GM23248 (cell line): ENCODE results near the gene PSMC5. TPM values are rescaled to one million over a fixed set of nuclear protein-coding genes. Genes with fewer than 3 reads are reported as not detected.

ENCODE experiments used
- DNase-seq: peaks from one replicate; pipeline ENCODE4 v3.0.0-alpha.2; 2015
- H2AFZ ChIP-seq: fragments of 200-600 bp; sonication (generic); 2 replicates; pipeline ENCODE4 v1.6.1; 2016; ENCODE audit warnings: antibody characterized with exemption
- H3F3A ChIP-seq: fragments of 200-600 bp; sonication (generic); 2 replicates; pipeline ENCODE4 v1.6.1; 2016; ENCODE audit warnings: mild to moderate bottlenecking, antibody characterized with exemption, mixed run types; ENCODE audit not compliant: insufficient read depth
- H3K27ac ChIP-seq: fragments of 200-600 bp; sonication (generic); 2 replicates; pipeline ENCODE4 v1.5.1; 2016; ENCODE audit warnings: mild to moderate bottlenecking
- H3K27me3 ChIP-seq: fragments of 200-600 bp; sonication (generic); replicated peaks from 2 replicates; pipeline ENCODE4 v1.6.1; 2016; ENCODE audit warnings: mild to moderate bottlenecking; ENCODE audit not compliant: insufficient read depth
- H3K36me3 ChIP-seq: fragments of 200-600 bp; sonication (generic); 2 replicates; pipeline ENCODE4 v1.6.1; 2016; ENCODE audit warnings: low read depth, mild to moderate bottlenecking
- H3K4me1 ChIP-seq: fragments of 200-600 bp; sonication (generic); 2 replicates; pipeline ENCODE4 v1.6.1; 2016; ENCODE audit warnings: mild to moderate bottlenecking; ENCODE audit not compliant: insufficient read depth
- H3K4me2 ChIP-seq: fragments of 200-600 bp; sonication (generic); one replicate; pipeline ENCODE4 v1.6.1; 2016; ENCODE audit warnings: mild to moderate bottlenecking; ENCODE audit not compliant: unreplicated experiment
- H3K4me3 ChIP-seq: fragments of 200-600 bp; sonication (generic); 2 replicates; pipeline ENCODE4 v1.5.1; 2016; ENCODE audit warnings: mild to moderate bottlenecking
- H3K79me2 ChIP-seq: fragments of 200-600 bp; sonication (generic); 2 replicates; pipeline ENCODE4 v1.6.1; 2016; ENCODE audit warnings: mild to moderate bottlenecking; ENCODE audit not compliant: insufficient read depth
- H3K9ac ChIP-seq: fragments of 200-600 bp; sonication (generic); 2 replicates; pipeline ENCODE4 v1.6.1; 2016; ENCODE audit warnings: mild to moderate bottlenecking
- H3K9me2 ChIP-seq: fragments of 200-600 bp; sonication (generic); 2 replicates; pipeline ENCODE4 v1.6.1; 2016; ENCODE audit warnings: mixed run types, mild to moderate bottlenecking, moderate library complexity; ENCODE audit not compliant: insufficient read depth
- H3K9me3 ChIP-seq: fragments of 200-600 bp; sonication (generic); one replicate; pipeline ENCODE4 v1.6.1; 2017; ENCODE audit warnings: low read depth
- H4K20me1 ChIP-seq: fragments of 200-600 bp; sonication (generic); 2 replicates; pipeline ENCODE4 v1.6.0; 2016; ENCODE audit not compliant: insufficient read depth
- EZH2 ChIP-seq: fragments of 200-600 bp; sonication (generic); IDR thresholded peaks from 2 replicates; pipeline ENCODE4 v1.6.1; 2018; ENCODE audit warnings: antibody characterized with exemption, mild to moderate bottlenecking; ENCODE audit not compliant: insufficient read depth, poor library complexity, severe bottlenecking
- EZH2phosphoT487 ChIP-seq: fragments of 200-600 bp; sonication (generic); IDR thresholded peaks from 2 replicates; pipeline ENCODE4 v1.6.1; 2018; ENCODE audit warnings: antibody characterized with exemption, moderate library complexity, mild to moderate bottlenecking, low read depth; ENCODE audit not compliant: insufficient read depth
- WGBS, 2 experiments: methylation state at CpG; one replicate each; pipeline ENCODE4 v1.1.6; 2015 to 2017; ENCODE audit warnings: low lambda C conversion rate in 2 of 2, low coverage in 1 of 2; ENCODE audit errors: missing lambda C conversion rate in 2 of 2; 5-methylcytosine and 5-hydroxymethylcytosine counted together
- in situ Hi-C: fragments of 300-500 bp; cut with MboI; formaldehyde crosslinking; loops from 2 replicates; pipeline ENCODE4 v1.15.0; 2020
- polyA plus RNA-seq: library from polyadenylated mRNA; unstranded; fragments of >200 nt; fragmentation: Nextera tagmentation; extraction: Ambion mirVana; gene quantifications from 2 replicates; pipeline ENCODE4 v1.2.1, GENCODE V29; 2016
- total RNA-seq: library from RNA; depleted of rRNA; stranded (reverse); fragments of >200 nt; shearing (Covaris generic); gene quantifications from 2 replicates; pipeline ENCODE4 v1.2.3, GENCODE V29; 2014

Gene PSMC5
- total and polyA plus RNA-seq, 2 experiments from 2014 or later, result 60.5 to 180 TPM

- no peak for DNase-seq
- Histone ChIP-seq H2AFZ (no peak overlapping the region), H3K9ac (no peak overlapping the region), H3K4me1 (peaks cover 31% of the 10 kb centered on the region), H3F3A (peaks cover 57% of the 10 kb centered on the region), H3K9me2 (no peaks in the 10 kb centered on the region), H4K20me1 (no peaks in the 10 kb centered on the region), H3K4me3 (no peak overlapping the region), H3K79me2 (peaks cover 67% of the 10 kb centered on the region), H3K27me3 (no peaks in the 10 kb centered on the region), H3K9me3 (no peaks in the 10 kb centered on the region), H3K27ac (no peak overlapping the region), H3K36me3 (peaks cover 18% of the 10 kb centered on the region), H3K4me2 (no peak overlapping the region)
- WGBS, 2 experiments, result 99% methylated on average over 7 of the region's 7 CpGs
- in situ Hi-C loops, result no loop called here
- no peak for TF ChIP-seq EZH2phosphoT487
- no peak for TF ChIP-seq EZH2
Measured at GRCh38 chr17:63836811-63837210, 9.6 kb downstream of the PSMC5 start.

- Histone ChIP-seq H3K27ac (no peak overlapping the region), H3K9me2 (no peaks in the 10 kb centered on the region)
- in situ Hi-C loops, result no loop called here
Measured at GRCh38 chr17:63837480-63837879, 10.2 kb downstream of the PSMC5 start.

GRCh38 chr17:63837962-63838600 lies 10.8 kb downstream of the PSMC5 start:
- Histone ChIP-seq H3K36me3 (peaks cover 11% of the 10 kb centered on the region; the same call in 1 of the 2 replicates), H3F3A (peaks cover 46% of the 10 kb centered on the region), H2AFZ (no peak overlapping the region), H3K4me3 (no peak overlapping the region), H3K4me1 (peaks cover 31% of the 10 kb centered on the region), H4K20me1 (no peaks in the 10 kb centered on the region), H3K9me2 (no peaks in the 10 kb centered on the region), H3K9me3 (no peaks in the 10 kb centered on the region), H3K9ac (peak overlapping the region; percentile 17; the same call in 1 of the 2 replicates), H3K27ac (no peak overlapping the region), H3K27me3 (no peaks in the 10 kb centered on the region), H3K79me2 (peaks cover 71% of the 10 kb centered on the region), H3K4me2 (peak overlapping the region; percentile 51)
- no peak for DNase-seq
- 37 to 59% methylated on average over 4 to 5 of the region's 5 CpGs for WGBS, 2 experiments
- no peak for TF ChIP-seq EZH2phosphoT487
- TF ChIP-seq EZH2, result no peak
- in situ Hi-C loops, result no loop called here

More at GRCh38 chr17:63837480-63837879, 10.2 kb downstream of the PSMC5 start:
- H3K9ac ChIP-seq, result no peak overlapping the region
- H3K79me2 ChIP-seq, result peaks cover 71% of the 10 kb centered on the region
- peaks cover 13% of the 10 kb centered on the region for H3K36me3 ChIP-seq
- H3K4me2 ChIP-seq, result no peak overlapping the region
- H3K27me3 ChIP-seq, result no peaks in the 10 kb centered on the region
- TF ChIP-seq EZH2 (no peak), EZH2phosphoT487 (no peak)
- peaks cover 31% of the 10 kb centered on the region for H3K4me1 ChIP-seq
- H4K20me1 ChIP-seq, result no peaks in the 10 kb centered on the region
- H3K4me3 ChIP-seq, result no peak overlapping the region
- H3K9me3 ChIP-seq, result no peaks in the 10 kb centered on the region
- peaks cover 50% of the 10 kb centered on the region for H3F3A ChIP-seq
- WGBS, 2 experiments, result 93% methylated on average over 12 of the region's 12 CpGs
- DNase-seq, result no peak
- no peak overlapping the region for H2AFZ ChIP-seq

GRCh38 chr17:63838631-63839171 lies 11.5 kb downstream of the PSMC5 start:
- TF ChIP-seq EZH2 (no peak), EZH2phosphoT487 (no peak)
- H3K9me3 ChIP-seq, result no peaks in the 10 kb centered on the region
- no peaks in the 10 kb centered on the region for H4K20me1 ChIP-seq
- H3K27ac ChIP-seq, result peak overlapping the region; percentile 69
- no peaks in the 10 kb centered on the region for H3K9me2 ChIP-seq
- H3K36me3 ChIP-seq, result peaks cover 5% of the 10 kb centered on the region; the same call in 1 of the 2 replicates
- H3K79me2 ChIP-seq, result peaks cover 71% of the 10 kb centered on the region
- H3K9ac ChIP-seq, result peak overlapping the region; percentile 89
- H3F3A ChIP-seq, result peaks cover 44% of the 10 kb centered on the region
- no peaks in the 10 kb centered on the region for H3K27me3 ChIP-seq
- H3K4me3 ChIP-seq, result peak overlapping the region; percentile 13; the same call in 1 of the 2 replicates
- H2AFZ ChIP-seq, result no peak overlapping the region
- peak overlapping the region; percentile 51 for H3K4me2 ChIP-seq
- DNase-seq, result peak; percentile 87
- peaks cover 33% of the 10 kb centered on the region for H3K4me1 ChIP-seq
- WGBS, 2 experiments, result 12 to 30% methylated on average over 7 of the region's 7 CpGs
- in situ Hi-C loops, result no loop called here
